ENCODE measurements around the gene HNF1A. TPM values are rescaled to one million over a fixed set of nuclear protein-coding genes. Genes with fewer than 3 reads are reported as not detected.

Gene HNF1A
- total RNA-seq, 3 donors from 2014 or later (not counting 1 experiment from before 2014, with no cell fraction given): not detected

GRCh38 chr12:121033625-121034349, 55.4 kb downstream of the HNF1A start:
- H3K27me3 Mint-ChIP-seq (ENCODE audit: low read depth in 2 of 2): no peaks in the 10 kb centered on the region
- no peaks in the 10 kb centered on the region for H3K9me3 Mint-ChIP-seq
- TF ChIP-seq CTCF (IDR thresholded peaks at IDR 0.05): no peak
- WGBS (ENCODE audit: insufficient coverage): 45% methylated on average over 9 of the region's 10 CpGs
- H3K4me1 ChIP-seq (ENCODE audit: control insufficient read depth, insufficient read depth, low read length): peaks cover 62% of the 10 kb centered on the region
- peak; percentile 56 to 87 for DNase-seq
- no peak overlapping the region for H3K4me3 ChIP-seq (ENCODE audit: low read length)
- peak overlapping the region; percentile 78 for H3K4me3 Mint-ChIP-seq
- no peaks in the 10 kb centered on the region for H3K9me3 ChIP-seq (ENCODE audit: control insufficient read depth, insufficient read depth, low read length)
- peak; percentile 74 to 89 (median 87) for ATAC-seq
- peak overlapping the region; percentile 82 for H3K27ac ChIP-seq (ENCODE audit: low read length)
- H3K36me3 ChIP-seq (ENCODE audit: control insufficient read depth, insufficient read depth, low read length): peaks cover 4% of the 10 kb centered on the region
- intact Hi-C loops (cut with micrococcal nuclease): loop anchor here (1.0 to 2.0 kb wide), 2 partner anchors 27 to 59 kb away; no protein-coding TSS in a partner anchor
- no peaks in the 10 kb centered on the region for H3K27me3 ChIP-seq (ENCODE audit: control insufficient read depth, insufficient read depth, low read length)
- H3K27ac Mint-ChIP-seq: peak overlapping the region; percentile 87 to 94
- peaks cover 50 to 51% of the 10 kb centered on the region in 2 donors for H3K4me1 Mint-ChIP-seq
- no peaks in the 10 kb centered on the region for H3K36me3 Mint-ChIP-seq

- H3K4me1 ChIP-seq (ENCODE audit: control insufficient read depth, insufficient read depth, low read length): peaks cover 70% of the 10 kb centered on the region
- H3K27me3 Mint-ChIP-seq (ENCODE audit: low read depth in 2 of 2): no peaks in the 10 kb centered on the region
- H3K36me3 Mint-ChIP-seq: no peaks in the 10 kb centered on the region
- peak overlapping the region; percentile 82 for H3K27ac ChIP-seq (ENCODE audit: low read length)
- H3K27ac Mint-ChIP-seq: peak overlapping the region; percentile 87 to 94
- H3K4me3 ChIP-seq (ENCODE audit: low read length): no peak overlapping the region
- peaks cover 4% of the 10 kb centered on the region for H3K36me3 ChIP-seq (ENCODE audit: control insufficient read depth, insufficient read depth, low read length)
- DNase-seq (peak in 1 of 2 donors; percentile 45), ATAC-seq (no peak)
- no peaks in the 10 kb centered on the region for H3K9me3 ChIP-seq (ENCODE audit: control insufficient read depth, insufficient read depth, low read length)
- TF ChIP-seq CTCF (IDR thresholded peaks at IDR 0.05): no peak
- intact Hi-C loops (cut with micrococcal nuclease): loop anchor here (1.0 to 2.0 kb wide), 2 partner anchors 26 to 58 kb away; no protein-coding TSS in a partner anchor
- peaks cover 57 to 61% of the 10 kb centered on the region in 2 donors for H3K4me1 Mint-ChIP-seq
- H3K9me3 Mint-ChIP-seq: no peaks in the 10 kb centered on the region
- peak overlapping the region; percentile 78 for H3K4me3 Mint-ChIP-seq
- WGBS (ENCODE audit: insufficient coverage): 99% methylated on average over 5 of the region's 9 CpGs
- no peaks in the 10 kb centered on the region for H3K27me3 ChIP-seq (ENCODE audit: control insufficient read depth, insufficient read depth, low read length)
These were observed 56.4 kb downstream of the HNF1A start for GRCh38 chr12:121034616-121035305.

GRCh38 chr12:121036810-121037326, 58.5 kb downstream of the HNF1A start:
- peak; percentile 28 to 74 for DNase-seq
- peaks cover 57 to 63% of the 10 kb centered on the region in 2 donors for H3K4me1 Mint-ChIP-seq
- no peaks in the 10 kb centered on the region for H3K9me3 Mint-ChIP-seq

More at GRCh38 chr12:121036810-121037326, 58.5 kb downstream of the HNF1A start:
- Histone ChIP-seq H3K9me3 (ENCODE audit: control insufficient read depth, insufficient read depth, low read length) (no peaks in the 10 kb centered on the region), H3K27me3 (ENCODE audit: control insufficient read depth, insufficient read depth, low read length) (no peaks in the 10 kb centered on the region), H3K4me1 (ENCODE audit: control insufficient read depth, insufficient read depth, low read length) (peaks cover 72% of the 10 kb centered on the region), H3K36me3 (ENCODE audit: control insufficient read depth, insufficient read depth, low read length) (no peaks in the 10 kb centered on the region), H3K4me3 (ENCODE audit: low read length) (no peak overlapping the region), H3K27ac (ENCODE audit: low read length) (peak overlapping the region; percentile 44)
- Mint-ChIP-seq H3K27me3 (ENCODE audit: low read depth in 2 of 2) (peaks cover 0 to under 1% of the 10 kb centered on the region in 2 donors), H3K36me3 (no peaks in the 10 kb centered on the region), H3K4me3 (peak overlapping the region; percentile 77), H3K27ac (peak overlapping the region; percentile 76 to 82)
- intact Hi-C loops (cut with micrococcal nuclease): no loop called here
- 40% methylated on average over 6 of the region's 6 CpGs for WGBS (ENCODE audit: insufficient coverage)
- peak; percentile 16 to 33 (median 24) for ATAC-seq
- no peak for TF ChIP-seq CTCF (IDR thresholded peaks at IDR 0.05)

Measured in natural killer cell (primary cell).